Measurements from ENCODE around the gene CEP89.
"Not testable (repeated sequence)": the region's sequence is repeated elsewhere in the genome, so short reads cannot be mapped to it uniquely, and the experiment has no call there.

The CEP89 gene

DNA sequence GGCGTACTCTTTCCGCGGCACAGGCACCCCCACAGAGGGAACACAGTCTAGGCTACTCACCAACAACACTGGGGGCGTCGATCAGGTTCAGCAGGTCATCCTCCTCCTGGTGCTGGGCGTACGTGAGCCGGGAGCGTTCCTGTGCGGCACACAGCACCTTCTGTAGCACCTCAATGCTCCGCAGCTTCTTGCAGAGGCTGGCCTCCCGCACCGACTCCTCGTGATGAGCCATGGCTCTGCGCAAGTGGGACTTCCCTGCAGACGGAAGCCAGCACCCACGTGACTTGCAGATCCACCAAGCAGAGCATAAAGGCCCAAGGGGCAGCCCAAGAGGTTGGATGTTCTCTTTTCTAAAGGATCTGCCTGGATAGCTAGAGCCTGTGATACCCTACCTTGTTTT is 24.2 kb upstream of the CEP89 start:
- not testable (repeated sequence) for H3K27ac ChIP-seq (ENCODE audit: low read length); H3K9me3 ChIP-seq (ENCODE audit: control insufficient read depth in 1 of 2, low read length in 2 of 2); H3K36me3 ChIP-seq (ENCODE audit: control insufficient read depth in 1 of 2, insufficient read depth in 2 of 2, low read length in 2 of 2); H3K4me3 ChIP-seq (ENCODE audit: low read depth in 1 of 2, low read length in 2 of 2); H3K27me3 ChIP-seq (ENCODE audit: low read depth, low read length); H3K4me1 ChIP-seq (ENCODE audit: control insufficient read depth in 1 of 2, insufficient read depth in 2 of 2, low read length in 2 of 2)

DNA sequence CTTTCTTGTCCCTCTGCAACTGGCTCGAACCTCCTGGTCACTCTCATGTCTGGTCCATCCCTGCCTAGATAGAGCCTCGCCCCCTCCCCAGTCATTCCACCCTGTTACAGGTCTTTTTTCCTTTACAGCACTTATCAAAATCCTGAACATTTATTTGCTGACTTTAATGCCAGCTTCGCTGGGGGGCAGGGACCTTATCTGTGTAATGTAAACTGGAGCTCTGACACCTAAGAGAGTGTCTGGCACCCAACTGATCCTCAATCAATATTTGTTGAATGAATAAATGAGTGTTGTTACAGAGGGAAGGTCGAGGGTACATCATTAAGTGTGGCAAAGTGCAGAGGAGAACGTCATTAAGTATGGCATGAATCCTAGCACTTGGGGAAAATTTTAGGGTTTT is 17.0 kb upstream of the CEP89 start:
- H3K27ac ChIP-seq (ENCODE audit: low read length) = no peak overlapping the region
- no peak overlapping the region for H3K4me3 ChIP-seq (ENCODE audit: low read depth in 1 of 2, low read length in 2 of 2)
- H3K36me3 ChIP-seq (ENCODE audit: control insufficient read depth in 1 of 2, insufficient read depth in 2 of 2, low read length in 2 of 2) = no peaks in the 10 kb centered on the region
- H3K4me1 ChIP-seq (ENCODE audit: control insufficient read depth in 1 of 2, insufficient read depth in 2 of 2, low read length in 2 of 2) = no peaks in the 10 kb centered on the region
- H3K9me3 ChIP-seq (ENCODE audit: control insufficient read depth in 1 of 2, low read length in 2 of 2) = no peaks in the 10 kb centered on the region
- H3K27me3 ChIP-seq (ENCODE audit: low read depth, low read length) = no peaks in the 10 kb centered on the region

DNA sequence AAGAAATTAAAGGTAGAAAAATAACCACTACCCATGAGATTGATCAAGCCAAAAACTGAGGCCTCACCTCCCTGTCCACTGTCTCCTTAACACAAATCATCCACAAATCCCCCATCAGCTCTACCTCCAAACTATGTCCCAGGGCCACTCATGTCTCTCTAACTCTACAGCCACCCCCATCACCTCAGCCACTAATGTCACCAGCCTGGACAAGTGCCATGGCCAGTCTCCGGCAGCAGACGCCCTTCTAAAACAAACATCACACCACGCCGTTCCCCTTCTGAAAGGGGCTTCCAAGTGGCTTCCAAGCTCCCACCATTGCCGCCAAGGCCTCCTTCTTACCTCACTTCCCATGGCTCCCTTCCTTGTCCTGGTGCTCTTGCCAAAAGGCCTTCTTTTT is 16.5 kb upstream of the CEP89 start:
- not testable (repeated sequence) for H3K4me3 ChIP-seq (ENCODE audit: low read depth in 1 of 2, low read length in 2 of 2); H3K27me3 ChIP-seq (ENCODE audit: low read depth, low read length); H3K36me3 ChIP-seq (ENCODE audit: control insufficient read depth in 1 of 2, insufficient read depth in 2 of 2, low read length in 2 of 2); H3K9me3 ChIP-seq (ENCODE audit: control insufficient read depth in 1 of 2, low read length in 2 of 2); H3K4me1 ChIP-seq (ENCODE audit: control insufficient read depth in 1 of 2, insufficient read depth in 2 of 2, low read length in 2 of 2); H3K27ac ChIP-seq (ENCODE audit: low read length)

DNA sequence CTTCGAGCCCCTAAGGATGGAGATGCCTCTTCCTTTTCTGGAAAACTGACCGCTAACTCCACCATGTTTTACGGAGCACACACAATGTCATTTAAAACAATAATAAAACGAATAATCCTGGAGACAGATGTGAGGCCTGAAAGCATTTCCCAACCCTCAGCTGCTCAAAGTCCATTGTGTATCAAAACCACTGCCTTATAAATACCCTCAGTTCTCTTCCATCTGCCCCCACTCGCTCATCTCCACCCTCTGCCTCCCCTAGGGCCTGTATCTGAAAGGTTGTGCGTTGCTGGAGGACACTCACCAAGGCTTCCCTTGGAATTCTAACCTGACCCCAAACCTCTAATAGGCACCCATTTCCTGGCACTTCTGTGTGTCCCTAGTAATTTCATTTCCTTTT is 10.7 kb upstream of the CEP89 start:
- not testable (repeated sequence) for H3K4me1 ChIP-seq (ENCODE audit: control insufficient read depth in 1 of 2, insufficient read depth in 2 of 2, low read length in 2 of 2); H3K27me3 ChIP-seq (ENCODE audit: low read depth, low read length); H3K4me3 ChIP-seq (ENCODE audit: low read depth in 1 of 2, low read length in 2 of 2); H3K27ac ChIP-seq (ENCODE audit: low read length); H3K36me3 ChIP-seq (ENCODE audit: control insufficient read depth in 1 of 2, insufficient read depth in 2 of 2, low read length in 2 of 2); H3K9me3 ChIP-seq (ENCODE audit: control insufficient read depth in 1 of 2, low read length in 2 of 2)

DNA sequence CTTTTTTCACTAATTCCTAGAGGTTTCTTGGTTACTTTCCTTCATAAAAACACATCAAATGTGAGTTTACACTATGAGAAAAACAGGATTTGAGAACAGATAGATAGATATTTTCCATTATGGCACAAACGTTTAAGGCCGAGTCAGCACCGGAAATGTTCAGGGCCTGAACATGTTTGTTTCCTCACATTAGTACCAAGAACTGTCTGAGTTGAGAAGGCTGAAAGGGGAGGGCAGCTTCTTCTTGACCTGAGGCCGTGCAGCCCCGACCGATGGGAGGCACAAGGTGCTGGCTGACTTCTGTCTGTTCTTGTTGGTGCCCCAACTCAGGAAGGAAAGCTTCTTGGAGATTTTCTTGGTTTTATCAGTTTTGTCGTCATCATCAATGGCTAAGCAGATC is 8.0 kb upstream of the CEP89 start:
- H3K27me3 ChIP-seq (ENCODE audit: low read depth, low read length); H3K27ac ChIP-seq (ENCODE audit: low read length); H3K4me3 ChIP-seq (ENCODE audit: low read depth in 1 of 2, low read length in 2 of 2); H3K4me1 ChIP-seq (ENCODE audit: control insufficient read depth in 1 of 2, insufficient read depth in 2 of 2, low read length in 2 of 2); H3K36me3 ChIP-seq (ENCODE audit: control insufficient read depth in 1 of 2, insufficient read depth in 2 of 2, low read length in 2 of 2); H3K9me3 ChIP-seq (ENCODE audit: control insufficient read depth in 1 of 2, low read length in 2 of 2): not testable (repeated sequence)

DNA sequence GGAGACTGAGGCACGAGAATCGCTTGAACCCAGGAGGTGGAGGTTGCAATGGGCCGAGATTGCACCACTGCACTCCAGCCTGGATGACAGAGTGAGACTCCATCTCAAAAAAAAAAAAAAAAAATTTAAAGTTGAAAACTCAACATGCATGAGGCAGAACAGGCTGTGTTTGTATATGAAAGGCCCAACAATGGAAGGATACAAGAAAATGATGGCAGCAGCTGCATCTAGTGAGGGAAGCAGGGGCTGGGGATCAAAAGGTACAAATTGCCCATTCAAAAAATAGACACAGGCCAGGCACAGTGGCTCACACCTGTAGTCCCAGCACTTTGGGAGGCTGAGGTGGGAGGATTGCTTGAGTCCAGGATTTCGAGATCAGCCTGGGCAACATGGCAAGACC is 6.1 kb upstream of the CEP89 start:
- H3K9me3 ChIP-seq (ENCODE audit: control insufficient read depth in 1 of 2, low read length in 2 of 2); H3K4me3 ChIP-seq (ENCODE audit: low read depth in 1 of 2, low read length in 2 of 2); H3K27me3 ChIP-seq (ENCODE audit: low read depth, low read length); H3K4me1 ChIP-seq (ENCODE audit: control insufficient read depth in 1 of 2, insufficient read depth in 2 of 2, low read length in 2 of 2); H3K36me3 ChIP-seq (ENCODE audit: control insufficient read depth in 1 of 2, insufficient read depth in 2 of 2, low read length in 2 of 2); H3K27ac ChIP-seq (ENCODE audit: low read length): not testable (repeated sequence)

DNA sequence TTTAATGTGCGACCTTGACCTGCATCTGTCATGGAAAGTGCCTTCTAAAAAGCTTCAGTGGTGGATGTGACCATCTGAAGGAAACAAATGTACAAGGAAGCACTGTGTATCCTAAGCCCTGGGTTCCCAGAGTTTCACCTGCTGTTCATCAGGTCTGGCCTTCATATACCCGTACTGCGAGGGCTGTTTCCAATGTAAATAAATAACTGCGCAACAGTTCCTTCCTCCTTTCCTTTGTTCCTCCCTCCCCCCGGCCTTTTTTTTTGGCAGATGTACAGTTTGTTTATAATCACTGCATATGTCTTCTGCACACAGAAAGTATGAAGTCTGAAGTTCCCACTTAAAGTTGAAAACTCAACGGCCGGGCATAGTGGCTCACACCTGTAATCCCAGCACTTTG is 5.5 kb upstream of the CEP89 start:
- Histone ChIP-seq H3K4me1 (ENCODE audit: control insufficient read depth in 1 of 2, insufficient read depth in 2 of 2, low read length in 2 of 2) (no peaks in the 10 kb centered on the region), H3K4me3 (ENCODE audit: low read depth in 1 of 2, low read length in 2 of 2) (no peak overlapping the region), H3K9me3 (ENCODE audit: control insufficient read depth in 1 of 2, low read length in 2 of 2) (no peaks in the 10 kb centered on the region), H3K27ac (ENCODE audit: low read length) (no peak overlapping the region), H3K36me3 (ENCODE audit: control insufficient read depth in 1 of 2, insufficient read depth in 2 of 2, low read length in 2 of 2) (no peaks in the 10 kb centered on the region), H3K27me3 (ENCODE audit: low read depth, low read length) (no peaks in the 10 kb centered on the region)

DNA sequence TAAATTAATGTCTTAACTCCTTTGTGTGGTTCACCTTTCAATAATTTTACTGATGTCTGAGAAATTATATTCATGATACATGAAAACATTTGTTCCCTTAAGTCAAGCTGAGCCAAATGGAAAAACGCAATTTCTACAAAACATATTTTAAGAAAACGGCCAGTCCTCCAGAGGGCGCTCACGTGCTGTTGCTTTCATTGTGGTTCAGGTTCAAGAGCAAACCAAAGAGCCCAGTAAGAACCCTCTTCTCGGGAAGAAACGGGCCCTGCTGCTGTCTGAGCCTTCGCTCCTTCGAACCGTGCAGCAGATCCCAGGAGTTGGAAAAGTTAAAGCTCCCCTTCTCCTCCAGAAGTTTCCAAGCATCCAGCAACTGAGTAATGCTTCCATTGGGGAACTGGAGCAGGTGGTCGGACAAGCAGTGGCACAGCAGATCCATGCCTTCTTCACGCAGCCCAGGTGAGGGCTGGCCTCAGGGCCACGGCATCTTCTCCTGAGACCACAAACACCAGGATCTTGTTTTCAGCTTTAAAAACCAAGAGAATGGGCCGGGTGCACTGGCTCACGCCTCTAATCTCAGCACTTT is 4.6 kb upstream of the CEP89 start:
- no peaks in the 10 kb centered on the region for H3K27me3 ChIP-seq (ENCODE audit: low read depth, low read length)
- H3K4me3 ChIP-seq (ENCODE audit: low read depth in 1 of 2, low read length in 2 of 2) = no peak overlapping the region
- H3K27ac ChIP-seq (ENCODE audit: low read length) = no peak overlapping the region
- no peaks in the 10 kb centered on the region for H3K9me3 ChIP-seq (ENCODE audit: control insufficient read depth in 1 of 2, low read length in 2 of 2)
- H3K4me1 ChIP-seq (ENCODE audit: control insufficient read depth in 1 of 2, insufficient read depth in 2 of 2, low read length in 2 of 2) = peaks cover 0 to 2% of the 10 kb centered on the region in 2 donors
- no peaks in the 10 kb centered on the region for H3K36me3 ChIP-seq (ENCODE audit: control insufficient read depth in 1 of 2, insufficient read depth in 2 of 2, low read length in 2 of 2)

DNA sequence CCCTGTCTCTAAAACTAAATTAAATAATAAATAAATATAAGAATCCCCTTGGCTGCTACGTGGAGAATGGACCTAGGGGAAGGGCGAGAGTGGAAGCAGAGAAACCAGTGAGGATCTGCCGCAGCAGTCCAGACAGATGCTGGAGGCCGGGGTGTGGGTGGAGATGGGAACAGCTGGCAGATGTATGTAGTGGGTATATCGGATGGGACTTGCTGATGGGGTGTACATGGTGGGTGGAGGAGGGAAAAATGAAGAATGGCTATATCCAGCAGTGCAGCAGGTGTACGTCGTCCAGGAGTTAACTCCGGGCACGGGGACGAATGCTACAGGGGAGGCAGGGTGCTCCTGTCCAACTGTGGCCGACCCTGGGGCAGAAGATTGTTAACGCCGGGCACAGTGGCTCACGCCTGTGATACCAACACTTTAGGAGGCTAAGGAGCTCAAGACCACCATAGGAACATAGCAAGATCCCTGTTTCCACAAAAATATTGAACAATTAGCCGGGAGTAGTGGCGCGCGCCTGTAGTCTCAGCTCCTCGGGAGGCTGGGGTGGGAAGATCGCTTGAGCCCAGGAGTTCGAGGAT is 654 bp downstream of the CEP89 start:
- Histone ChIP-seq H3K4me1 (ENCODE audit: control insufficient read depth in 1 of 2, insufficient read depth in 2 of 2, low read length in 2 of 2) (peaks cover 4 to 27% of the 10 kb centered on the region in 2 donors), H3K27me3 (ENCODE audit: low read depth, low read length) (no peaks in the 10 kb centered on the region), H3K36me3 (ENCODE audit: control insufficient read depth in 1 of 2, insufficient read depth in 2 of 2, low read length in 2 of 2) (peaks cover 0 to 2% of the 10 kb centered on the region in 2 donors), H3K9me3 (ENCODE audit: control insufficient read depth in 1 of 2, low read length in 2 of 2) (no peaks in the 10 kb centered on the region), H3K4me3 (ENCODE audit: low read depth in 1 of 2, low read length in 2 of 2) (peak overlapping the region; percentile 81 to 99), H3K27ac (ENCODE audit: low read length) (peak overlapping the region; percentile 31)

DNA sequence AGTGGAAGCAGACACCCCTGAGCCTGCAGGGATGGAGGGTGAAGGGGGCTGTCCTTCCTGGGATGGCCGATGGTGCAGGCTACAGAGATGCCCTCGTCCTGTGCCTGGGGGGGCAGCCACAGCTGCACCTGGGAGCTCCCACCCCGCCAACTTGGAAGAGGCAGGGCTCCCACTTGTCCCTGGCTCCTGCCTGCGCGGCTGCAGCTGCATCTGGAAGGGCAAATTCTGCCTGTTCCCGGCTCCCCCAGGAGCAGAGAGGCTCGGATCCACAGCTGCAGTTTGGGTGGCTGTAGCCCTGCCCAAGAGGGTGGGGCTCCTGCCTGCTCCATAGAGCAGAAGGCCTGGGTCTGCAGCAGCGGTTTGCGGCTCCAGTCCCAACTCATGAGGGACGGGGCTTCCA is 2.2 kb downstream of the CEP89 start:
- Histone ChIP-seq H3K36me3 (ENCODE audit: control insufficient read depth in 1 of 2, insufficient read depth in 2 of 2, low read length in 2 of 2) (peaks cover 0 to 13% of the 10 kb centered on the region in 2 donors), H3K27ac (ENCODE audit: low read length) (no peak overlapping the region), H3K4me1 (ENCODE audit: control insufficient read depth in 1 of 2, insufficient read depth in 2 of 2, low read length in 2 of 2) (peaks cover 4 to 27% of the 10 kb centered on the region in 2 donors), H3K9me3 (ENCODE audit: control insufficient read depth in 1 of 2, low read length in 2 of 2) (no peaks in the 10 kb centered on the region), H3K4me3 (ENCODE audit: low read depth in 1 of 2, low read length in 2 of 2) (no peak overlapping the region), H3K27me3 (ENCODE audit: low read depth, low read length) (no peaks in the 10 kb centered on the region)

DNA sequence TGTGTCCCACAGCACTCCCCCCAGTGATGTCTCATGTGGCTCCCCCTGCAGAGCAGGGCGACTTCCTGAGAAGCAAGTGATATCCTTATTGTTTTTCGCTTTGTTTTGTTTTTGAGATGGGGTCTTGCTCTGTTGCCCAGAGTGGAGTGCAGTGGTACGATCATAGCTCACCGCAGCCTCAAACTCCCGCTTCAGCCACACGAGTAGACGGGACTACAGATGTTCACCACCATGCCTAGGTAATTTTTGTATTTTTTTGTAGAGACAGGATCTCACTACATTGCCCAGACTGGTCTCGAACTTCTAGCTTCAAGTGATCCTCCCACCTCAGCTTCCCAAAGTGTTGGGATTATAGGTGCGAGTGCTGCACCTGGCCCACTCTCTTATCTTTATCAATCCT is 5.0 kb downstream of the CEP89 start:
- Histone ChIP-seq H3K27me3 (ENCODE audit: low read depth, low read length) (no peaks in the 10 kb centered on the region), H3K4me1 (ENCODE audit: control insufficient read depth in 1 of 2, insufficient read depth in 2 of 2, low read length in 2 of 2) (peaks cover 4 to 27% of the 10 kb centered on the region in 2 donors), H3K4me3 (ENCODE audit: low read depth in 1 of 2, low read length in 2 of 2) (no peak overlapping the region), H3K27ac (ENCODE audit: low read length) (no peak overlapping the region), H3K9me3 (ENCODE audit: control insufficient read depth in 1 of 2, low read length in 2 of 2) (no peaks in the 10 kb centered on the region), H3K36me3 (ENCODE audit: control insufficient read depth in 1 of 2, insufficient read depth in 2 of 2, low read length in 2 of 2) (peaks cover 4 to 26% of the 10 kb centered on the region in 2 donors)

DNA sequence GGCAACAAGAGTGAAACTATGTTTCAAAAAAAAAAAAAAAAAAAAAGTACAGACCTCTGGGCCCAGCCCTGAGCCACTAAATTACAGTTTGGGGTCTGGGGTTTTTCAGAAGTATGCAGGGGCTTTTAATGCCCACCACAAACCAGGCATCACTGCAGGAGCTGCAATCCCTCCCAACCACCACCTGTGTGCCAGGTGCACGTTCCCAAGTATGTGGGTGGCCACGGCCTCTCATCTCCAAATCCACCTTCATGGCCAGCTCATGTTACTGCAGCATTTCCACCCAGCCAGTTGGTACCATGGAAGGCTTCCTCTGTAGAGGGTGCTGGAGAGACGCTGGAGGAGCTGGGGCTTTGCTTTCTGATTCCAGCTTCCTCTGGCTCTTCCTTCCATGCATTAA is 26.5 kb downstream of the CEP89 start:
- Histone ChIP-seq H3K4me1 (ENCODE audit: control insufficient read depth in 1 of 2, insufficient read depth in 2 of 2, low read length in 2 of 2) (no peaks in the 10 kb centered on the region), H3K36me3 (ENCODE audit: control insufficient read depth in 1 of 2, insufficient read depth in 2 of 2, low read length in 2 of 2) (peaks cover 16 to 78% of the 10 kb centered on the region in 2 donors), H3K27me3 (ENCODE audit: low read depth, low read length) (no peaks in the 10 kb centered on the region), H3K27ac (ENCODE audit: low read length) (no peak overlapping the region), H3K9me3 (ENCODE audit: control insufficient read depth in 1 of 2, low read length in 2 of 2) (no peaks in the 10 kb centered on the region), H3K4me3 (ENCODE audit: low read depth in 1 of 2, low read length in 2 of 2) (no peak overlapping the region)
